ENCODE data around the gene KRCC1. TPM values are rescaled to one million over a fixed set of nuclear protein-coding genes. Genes with fewer than 3 reads are reported as not detected.

KRCC1 gene
- total and polyA plus RNA-seq, 8 donors, result 7.0 to 48.0 (median 25.9) TPM

- DNase-seq, result no peak
- no peak overlapping the region for H3K27ac ChIP-seq
- intact Hi-C loops (cut with DNase I; ENCODE audit: low total_unique reads), result no loop called here
- TF ChIP-seq EP300 (IDR thresholded peaks at IDR 0.05), result no peak
- no peak for TF ChIP-seq POLR2AphosphoS5 (IDR thresholded peaks at IDR 0.05)
- peaks cover 0 to 9% (median 0%) of the 10 kb centered on the region in 4 donors for H3K4me1 ChIP-seq
- no peak overlapping the region for H3K4me3 ChIP-seq
- H3K27me3 ChIP-seq, result peaks cover 0 to 8% (median 0%) of the 10 kb centered on the region in 3 donors
- H3K9me3 ChIP-seq, result no peaks in the 10 kb centered on the region
- WGBS, 5 donors, result 70 to 85% (median 76%) methylated on average over 1 of the region's 1 CpG
- H3K36me3 ChIP-seq, result no peaks in the 10 kb centered on the region
These were observed 14.5 kb upstream of the KRCC1 start for GRCh38 chr2:88070055-88070454.

GRCh38 chr2:88069117-88069516 lies 13.5 kb upstream of the KRCC1 start:
- Histone ChIP-seq H3K27ac (peak overlapping the region in 1 of 5 donors; percentile 11), H3K36me3 (no peaks in the 10 kb centered on the region), H3K4me1 (peaks cover 0 to 9% (median 0%) of the 10 kb centered on the region in 4 donors), H3K4me3 (peak overlapping the region in 1 of 4 donors; percentile 8), H3K9me3 (no peaks in the 10 kb centered on the region), H3K27me3 (peaks cover 0 to 8% (median 0%) of the 10 kb centered on the region in 3 donors)
- DNase-seq, result no peak
- TF ChIP-seq CTCF (IDR thresholded peaks at IDR 0.05) (no peak), EP300 (IDR thresholded peaks at IDR 0.05) (no peak), POLR2A (IDR thresholded peaks at IDR 0.05) (no peak), POLR2AphosphoS5 (IDR thresholded peaks at IDR 0.05) (no peak)
- intact Hi-C loops (cut with DNase I; ENCODE audit: low total_unique reads), result no loop called here

GRCh38 chr2:88068044-88068443 lies 12.5 kb upstream of the KRCC1 start:
- intact Hi-C loops (cut with DNase I; ENCODE audit: low total_unique reads), result no loop called here
- Histone ChIP-seq H3K27ac (peak overlapping the region in 1 of 5 donors; percentile 40), H3K36me3 (no peaks in the 10 kb centered on the region), H3K4me1 (peaks cover 0 to 9% (median 0%) of the 10 kb centered on the region in 4 donors), H3K9me3 (no peaks in the 10 kb centered on the region), H3K27me3 (peaks cover 0 to 8% (median 0%) of the 10 kb centered on the region in 3 donors), H3K4me3 (peak overlapping the region in 2 of 4 donors; percentile 22 to 23)
- no peak for DNase-seq
- WGBS, 5 donors, result 74 to 92% (median 88%) methylated on average over 2 of the region's 2 CpGs
- TF ChIP-seq POLR2AphosphoS5 (IDR thresholded peaks at IDR 0.05) (no peak), POLR2A (IDR thresholded peaks at IDR 0.05) (no peak), CTCF (IDR thresholded peaks at IDR 0.05) (no peak), EP300 (IDR thresholded peaks at IDR 0.05) (no peak)

- peaks cover 0 to 9% (median 0%) of the 10 kb centered on the region in 4 donors for H3K4me1 ChIP-seq
- H3K9me3 ChIP-seq, result no peaks in the 10 kb centered on the region
- intact Hi-C loops (cut with DNase I; ENCODE audit: low total_unique reads), result no loop called here
- no peaks in the 10 kb centered on the region for H3K36me3 ChIP-seq
- peak within 1 kb of the TSS in 1 of 5 donors; percentile 40 for H3K27ac ChIP-seq
- TF ChIP-seq CTCF (IDR thresholded peaks at IDR 0.05), result no peak
- TF ChIP-seq EP300 (IDR thresholded peaks at IDR 0.05), result no peak
- TF ChIP-seq POLR2A (IDR thresholded peaks at IDR 0.05), result no peak
- no peak for TF ChIP-seq POLR2AphosphoS5 (IDR thresholded peaks at IDR 0.05)
- H3K27me3 ChIP-seq, result peaks cover 0 to 8% (median 0%) of the 10 kb centered on the region in 3 donors
- peak within 1 kb of the TSS in 2 of 4 donors; percentile 22 to 23 for H3K4me3 ChIP-seq
- peak in 1 of 2 donors; percentile 21 for DNase-seq
- 78 to 84% (median 82%) methylated on average over 8 of the region's 8 CpGs for WGBS, 5 donors
These were observed 12.0 kb upstream of the KRCC1 start, which contains the start of gene SMYD1 for GRCh38 chr2:88067598-88067997. Gene SMYD1 (plus strand): TSS chr2:88067825. CDS start chr2:88067865, 40 bp downstream.

GRCh38 chr2:88067189-88067588 lies 11.6 kb upstream of the KRCC1 start:
- H3K4me3 ChIP-seq, result peak overlapping the region in 1 of 4 donors; percentile 23
- H3K27me3 ChIP-seq, result peaks cover 0 to 8% (median 0%) of the 10 kb centered on the region in 3 donors
- no peaks in the 10 kb centered on the region for H3K9me3 ChIP-seq
- peak overlapping the region in 1 of 5 donors; percentile 34 for H3K27ac ChIP-seq
- TF ChIP-seq CTCF (IDR thresholded peaks at IDR 0.05), result no peak
- no peak for TF ChIP-seq POLR2AphosphoS5 (IDR thresholded peaks at IDR 0.05)
- no peak for TF ChIP-seq EP300 (IDR thresholded peaks at IDR 0.05)
- no peak for TF ChIP-seq POLR2A (IDR thresholded peaks at IDR 0.05)
- intact Hi-C loops (cut with DNase I; ENCODE audit: low total_unique reads), result no loop called here
- no peak for DNase-seq
- no peaks in the 10 kb centered on the region for H3K36me3 ChIP-seq
- WGBS, 5 donors, result 80 to 90% (median 86%) methylated on average over 5 of the region's 5 CpGs
- peaks cover 0 to 9% (median 0%) of the 10 kb centered on the region in 4 donors for H3K4me1 ChIP-seq

All from stomach (tissue), 9 donors.